Measurements from ENCODE around the gene CRB2.

DNA sequence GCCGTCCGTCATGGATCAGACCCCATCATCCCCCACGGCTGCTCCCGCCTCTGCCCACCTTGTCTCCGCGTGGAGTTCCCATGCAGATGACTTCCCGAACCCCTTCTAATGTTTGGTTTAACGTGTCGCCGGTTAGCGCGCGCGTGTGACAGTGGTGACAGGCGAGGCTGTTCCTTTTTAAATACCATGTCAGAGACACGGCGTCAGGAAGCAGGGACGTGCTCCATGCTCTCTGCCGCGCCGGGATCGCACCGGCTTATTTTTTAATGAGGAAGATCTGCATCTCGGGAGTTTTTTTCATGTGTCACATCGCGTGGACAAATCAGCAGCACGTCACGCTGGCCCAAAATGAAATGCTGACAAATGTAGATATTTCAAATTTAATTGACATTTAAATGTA lies 35.9 kb downstream of the CRB2 start:
- TF ChIP-seq, protein P1, sequence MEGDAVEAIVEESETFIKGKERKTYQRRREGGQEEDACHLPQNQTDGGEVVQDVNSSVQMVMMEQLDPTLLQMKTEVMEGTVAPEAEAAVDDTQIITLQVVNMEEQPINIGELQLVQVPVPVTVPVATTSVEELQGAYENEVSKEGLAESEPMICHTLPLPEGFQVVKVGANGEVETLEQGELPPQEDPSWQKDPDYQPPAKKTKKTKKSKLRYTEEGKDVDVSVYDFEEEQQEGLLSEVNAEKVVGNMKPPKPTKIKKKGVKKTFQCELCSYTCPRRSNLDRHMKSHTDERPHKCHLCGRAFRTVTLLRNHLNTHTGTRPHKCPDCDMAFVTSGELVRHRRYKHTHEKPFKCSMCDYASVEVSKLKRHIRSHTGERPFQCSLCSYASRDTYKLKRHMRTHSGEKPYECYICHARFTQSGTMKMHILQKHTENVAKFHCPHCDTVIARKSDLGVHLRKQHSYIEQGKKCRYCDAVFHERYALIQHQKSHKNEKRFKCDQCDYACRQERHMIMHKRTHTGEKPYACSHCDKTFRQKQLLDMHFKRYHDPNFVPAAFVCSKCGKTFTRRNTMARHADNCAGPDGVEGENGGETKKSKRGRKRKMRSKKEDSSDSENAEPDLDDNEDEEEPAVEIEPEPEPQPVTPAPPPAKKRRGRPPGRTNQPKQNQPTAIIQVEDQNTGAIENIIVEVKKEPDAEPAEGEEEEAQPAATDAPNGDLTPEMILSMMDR (conservative IDR thresholded peaks at IDR 0.05): no peak
- no peak for TF ChIP-seq ZFX (IDR thresholded peaks at IDR 0.05)

Measured in C4-2B (cell line).